ENCODE measurements around the gene SLC9A4. TPM values are rescaled to one million over a fixed set of nuclear protein-coding genes. Genes with fewer than 3 reads are reported as not detected.

The SLC9A4 gene
- total RNA-seq, 2 experiments from 2014 or later: 0.06 TPM; not detected in 1

DNA sequence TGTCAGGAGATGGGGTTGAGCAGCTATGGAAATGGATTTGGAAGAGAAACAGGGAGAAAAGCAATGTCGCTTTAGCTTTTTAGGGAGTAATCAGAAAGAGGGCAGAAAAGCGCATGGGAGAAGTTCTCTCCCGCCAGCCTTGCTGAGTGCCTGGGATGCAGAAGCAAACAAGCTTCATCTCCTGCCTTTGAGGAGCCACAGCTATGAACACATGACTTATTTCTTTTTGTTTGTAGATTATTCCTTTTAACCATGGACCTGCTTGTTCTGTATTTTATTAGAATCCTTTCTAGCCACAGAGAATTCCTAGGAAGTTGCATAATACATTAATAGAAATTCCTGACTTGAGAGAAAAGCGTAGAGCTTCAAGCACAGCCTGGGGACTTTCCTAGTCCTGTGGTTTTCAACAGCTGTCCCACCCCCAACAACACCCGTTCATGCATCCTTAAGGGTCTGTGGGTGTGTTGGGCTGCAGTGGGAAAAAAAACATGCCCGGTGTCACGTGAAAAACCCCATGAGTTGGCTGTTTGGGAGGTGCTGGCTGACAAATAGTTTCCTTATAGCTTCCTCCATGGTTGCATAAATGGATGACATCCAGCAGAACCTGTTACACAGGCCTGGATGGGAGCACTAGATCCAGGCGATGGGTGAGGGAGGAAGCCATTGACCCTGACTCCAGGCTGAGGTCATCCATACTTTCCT lies 14.9 kb downstream of the SLC9A4 start:
- ChIA-PET CTCF (interaction anchor here (2.7 kb wide), 1 partner anchor 15 kb away, joined by 10 read pairs; the partner anchor contains the start of gene SLC9A4), POLR2A (no interaction called here)

DNA sequence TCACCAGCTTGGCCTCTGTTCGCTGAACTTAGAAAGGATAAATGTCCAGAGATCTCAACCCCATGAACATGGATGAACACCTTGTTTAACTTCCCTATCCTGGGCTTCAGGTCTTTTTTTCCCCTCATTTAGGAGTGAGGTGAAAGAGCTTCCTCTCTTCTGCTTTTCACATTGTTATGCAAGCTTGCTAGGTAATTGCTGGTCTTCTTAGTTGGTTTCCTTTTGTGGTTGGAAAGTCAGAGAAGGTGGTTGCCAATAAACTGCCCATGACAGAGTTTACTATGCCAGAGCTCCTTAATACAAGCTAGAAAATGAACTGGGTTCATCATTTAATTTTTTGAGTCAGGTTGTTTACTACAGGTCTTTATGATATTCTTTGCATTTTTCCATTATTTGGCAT lies 16.6 kb downstream of the SLC9A4 start:
- POLR2A ChIA-PET: interaction anchor here (0.7 kb wide), 1 partner anchor 534 kb away, joined by 6 read pairs; no protein-coding TSS in a partner anchor

DNA sequence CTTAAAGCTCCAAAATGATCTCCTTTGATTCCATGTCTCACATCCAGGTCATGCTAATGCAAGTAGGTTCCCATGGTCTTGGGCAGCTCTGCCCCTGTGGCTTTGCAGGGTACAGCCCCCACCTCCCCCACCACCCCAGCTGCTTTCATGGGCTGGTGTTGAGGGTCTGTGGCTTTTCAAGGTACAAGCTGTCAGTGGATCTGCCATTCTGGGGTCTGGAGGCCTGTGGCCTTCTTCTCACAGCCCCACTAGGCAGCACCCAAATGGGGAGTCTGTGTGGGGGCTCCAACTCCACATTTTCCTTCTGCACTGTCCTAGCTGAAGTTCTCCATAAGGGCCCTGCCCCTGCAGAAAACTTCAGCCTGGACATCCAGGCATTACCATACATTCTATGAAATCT lies 19.0 kb downstream of the SLC9A4 start:
- ChIA-PET CTCF (no interaction called here), POLR2A (no interaction called here)

More for the DNA sequence above, 16.6 kb downstream of the SLC9A4 start:
- CTCF ChIA-PET: no interaction called here

DNA sequence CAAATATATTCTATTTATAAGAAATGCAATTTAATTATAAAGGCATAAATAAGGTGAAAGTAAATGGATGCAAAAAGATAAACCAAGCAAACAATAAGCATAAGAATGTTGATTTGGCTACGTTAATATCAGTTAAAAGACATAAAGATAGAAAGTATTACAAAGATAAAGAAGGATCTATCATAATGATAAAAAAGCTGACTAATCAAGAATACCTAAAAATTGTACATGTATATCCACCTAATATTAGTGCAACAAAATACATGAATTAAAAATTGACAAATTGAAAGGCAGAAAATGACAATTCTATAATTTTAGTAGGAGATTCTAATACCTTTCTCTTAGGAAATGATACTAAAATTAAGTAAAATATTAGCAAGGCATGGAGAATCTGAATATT lies 21.5 kb downstream of the SLC9A4 start:
- CTCF ChIA-PET: no interaction called here
- POLR2A ChIA-PET: no interaction called here

DNA sequence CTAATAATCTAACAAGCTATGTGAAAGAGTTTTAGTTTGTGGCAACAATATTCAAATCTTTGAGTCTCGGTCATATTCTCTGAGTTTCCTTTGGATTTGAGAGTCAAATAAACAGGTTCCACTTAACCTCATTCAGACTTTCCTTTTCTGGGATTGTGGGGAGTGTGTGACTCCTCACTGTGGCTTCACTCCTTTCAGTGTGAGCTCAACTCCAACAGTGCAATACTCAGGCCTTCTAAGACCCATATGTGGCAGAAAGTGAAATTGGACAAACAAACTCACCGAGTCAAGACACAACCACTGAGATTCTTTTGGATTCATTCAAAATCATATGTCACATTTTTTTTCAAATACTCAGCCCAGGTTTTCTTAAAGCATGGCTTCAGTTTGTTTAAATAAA lies 25.4 kb downstream of the SLC9A4 start:
- POLR2A ChIA-PET: no interaction called here
- CTCF ChIA-PET: no interaction called here

DNA sequence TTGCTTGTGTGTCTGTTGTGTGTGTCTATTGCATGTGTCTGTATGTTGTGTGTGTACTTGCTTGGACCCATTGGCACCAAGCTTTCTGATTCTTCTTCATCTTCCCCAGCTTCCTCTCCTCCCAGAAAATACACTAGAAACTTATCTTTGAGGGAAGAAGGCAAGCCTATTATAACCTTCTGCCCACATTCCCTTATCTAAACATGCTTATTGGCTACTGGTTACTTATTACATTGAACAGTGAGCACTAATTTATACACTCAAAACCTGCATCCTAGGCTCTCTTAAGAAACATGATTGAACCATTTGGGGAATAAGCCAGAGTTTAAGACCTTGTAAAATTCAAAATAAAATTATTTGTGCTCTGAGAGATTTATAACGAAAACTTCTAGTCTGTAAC lies 26.5 kb downstream of the SLC9A4 start:
- ChIA-PET CTCF (no interaction called here), POLR2A (no interaction called here)

DNA sequence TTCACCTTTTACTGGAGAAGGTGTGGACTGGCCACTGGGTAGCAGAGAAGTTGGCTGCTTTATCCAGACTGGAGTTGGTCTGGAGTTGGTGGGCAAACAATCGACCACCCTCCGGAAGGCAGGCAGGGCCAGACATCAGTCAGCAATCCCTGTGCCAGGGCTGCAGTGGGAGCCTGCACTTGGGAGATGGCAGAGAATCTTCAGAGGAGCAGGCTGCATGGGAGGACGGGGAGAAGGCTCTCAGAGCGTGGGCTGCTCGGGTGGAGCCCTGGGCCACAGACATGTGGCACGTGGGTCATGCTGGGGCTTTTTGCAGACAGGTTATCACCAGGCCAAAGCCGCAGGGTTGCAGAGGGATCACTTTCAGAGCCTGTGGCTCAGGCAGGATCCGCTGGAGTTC lies 29.6 kb downstream of the SLC9A4 start:
- POLR2A ChIA-PET: no interaction called here

DNA sequence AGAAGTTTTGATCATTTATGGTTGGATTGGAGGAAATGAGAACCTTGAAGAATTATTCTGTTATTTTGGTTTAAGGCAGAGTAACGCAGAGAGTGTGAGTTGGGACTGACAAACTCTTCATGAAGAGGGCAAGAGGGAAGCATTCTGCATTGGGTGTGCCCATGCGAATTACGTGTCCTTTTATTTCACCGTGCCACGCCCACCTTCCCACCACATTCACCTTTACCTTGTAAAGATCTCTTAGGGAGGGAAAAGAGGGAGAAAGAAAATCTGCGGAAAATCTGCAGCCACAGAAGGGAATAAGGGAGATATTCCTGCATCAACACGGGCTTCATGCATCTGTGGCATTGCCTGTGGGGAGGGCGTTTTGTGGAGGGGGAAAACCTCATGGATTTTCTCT lies 31.8 kb downstream of the SLC9A4 start:
- ChIA-PET POLR2A (no interaction called here), CTCF (no interaction called here)

More for the DNA sequence above, 29.6 kb downstream of the SLC9A4 start:
- CTCF ChIA-PET: no interaction called here

DNA sequence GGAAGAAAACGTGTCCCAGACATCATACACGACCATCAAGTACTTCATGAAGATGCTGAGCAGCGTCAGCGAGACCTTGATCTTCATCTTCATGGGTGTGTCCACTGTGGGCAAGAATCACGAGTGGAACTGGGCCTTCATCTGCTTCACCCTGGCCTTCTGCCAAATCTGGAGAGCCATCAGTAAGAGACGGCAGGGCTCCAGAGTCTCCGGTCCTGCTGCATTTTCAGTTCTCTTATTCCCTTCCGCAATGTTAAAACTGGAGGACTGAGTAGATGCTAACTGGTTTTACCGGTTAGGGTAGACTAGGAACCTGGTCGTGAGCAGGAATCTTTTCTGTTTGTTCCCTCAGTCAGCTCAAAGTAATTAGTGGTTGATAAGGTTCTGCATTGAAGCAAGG lies 32.3 kb downstream of the SLC9A4 start:
- ChIA-PET POLR2A (no interaction called here), CTCF (no interaction called here)

DNA sequence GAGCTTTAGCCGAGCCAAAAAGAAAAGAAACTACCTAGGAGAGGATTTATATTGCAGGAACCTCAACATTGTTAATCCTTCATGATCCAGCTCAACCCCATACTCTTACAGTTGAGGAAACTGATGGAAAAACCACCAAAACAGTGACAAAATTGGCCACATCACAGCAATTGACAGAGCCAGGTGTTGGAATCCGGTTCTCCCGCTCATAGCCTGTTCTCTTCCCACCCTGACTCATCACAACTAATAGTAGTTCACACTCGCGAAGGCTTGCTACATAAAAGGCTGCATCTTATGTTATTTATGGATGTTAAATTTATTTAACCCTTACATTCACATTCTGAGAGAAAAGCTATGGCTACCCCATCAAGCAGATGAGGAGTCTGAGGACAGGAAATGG lies 33.7 kb downstream of the SLC9A4 start:
- CTCF ChIA-PET: no interaction called here
- POLR2A ChIA-PET: no interaction called here

DNA sequence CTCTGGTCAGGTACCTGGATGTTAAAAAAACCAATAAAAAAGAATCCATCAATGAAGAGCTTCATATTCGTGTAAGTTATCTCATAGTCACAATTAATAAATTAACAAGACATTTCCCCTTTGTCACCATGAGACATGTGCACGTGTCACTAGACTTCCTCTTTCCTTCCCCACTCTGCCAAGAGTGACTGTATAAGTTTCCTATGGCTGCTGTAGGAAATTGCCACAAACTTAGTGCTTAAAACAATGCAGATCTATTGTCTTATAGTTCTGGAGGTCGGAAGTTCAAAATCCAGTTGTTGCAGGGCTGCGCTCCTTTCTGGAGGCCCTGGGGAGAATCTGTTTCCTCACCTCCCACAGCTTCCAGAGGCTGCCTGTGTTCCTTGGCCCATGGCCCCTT lies 35.8 kb downstream of the SLC9A4 start:
- POLR2A ChIA-PET: no interaction called here
- CTCF ChIA-PET: no interaction called here

DNA sequence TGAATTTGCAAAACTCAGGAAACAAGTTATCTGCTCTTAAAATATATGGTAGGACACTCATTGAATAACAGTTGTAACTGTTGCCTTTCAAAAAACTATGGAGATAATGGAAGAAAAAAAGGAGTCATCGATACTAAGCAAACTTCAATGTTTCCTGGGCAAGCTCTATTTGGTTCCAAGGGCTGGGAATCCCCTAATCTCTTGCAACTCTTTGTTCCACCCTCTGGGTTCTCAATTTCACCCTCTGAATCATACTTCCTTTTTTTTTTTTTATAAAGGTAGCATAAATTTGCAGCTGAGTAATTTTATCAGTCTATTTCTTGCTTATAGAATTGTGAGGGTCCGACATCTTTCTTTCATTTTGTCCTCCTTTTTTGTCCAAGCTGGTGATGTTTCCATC lies 36.7 kb downstream of the SLC9A4 start:
- ChIA-PET POLR2A (no interaction called here), CTCF (interaction anchor here (0.9 kb wide), 1 partner anchor 37 kb away, joined by 4 read pairs; the partner anchor contains the start of gene SLC9A4)

DNA sequence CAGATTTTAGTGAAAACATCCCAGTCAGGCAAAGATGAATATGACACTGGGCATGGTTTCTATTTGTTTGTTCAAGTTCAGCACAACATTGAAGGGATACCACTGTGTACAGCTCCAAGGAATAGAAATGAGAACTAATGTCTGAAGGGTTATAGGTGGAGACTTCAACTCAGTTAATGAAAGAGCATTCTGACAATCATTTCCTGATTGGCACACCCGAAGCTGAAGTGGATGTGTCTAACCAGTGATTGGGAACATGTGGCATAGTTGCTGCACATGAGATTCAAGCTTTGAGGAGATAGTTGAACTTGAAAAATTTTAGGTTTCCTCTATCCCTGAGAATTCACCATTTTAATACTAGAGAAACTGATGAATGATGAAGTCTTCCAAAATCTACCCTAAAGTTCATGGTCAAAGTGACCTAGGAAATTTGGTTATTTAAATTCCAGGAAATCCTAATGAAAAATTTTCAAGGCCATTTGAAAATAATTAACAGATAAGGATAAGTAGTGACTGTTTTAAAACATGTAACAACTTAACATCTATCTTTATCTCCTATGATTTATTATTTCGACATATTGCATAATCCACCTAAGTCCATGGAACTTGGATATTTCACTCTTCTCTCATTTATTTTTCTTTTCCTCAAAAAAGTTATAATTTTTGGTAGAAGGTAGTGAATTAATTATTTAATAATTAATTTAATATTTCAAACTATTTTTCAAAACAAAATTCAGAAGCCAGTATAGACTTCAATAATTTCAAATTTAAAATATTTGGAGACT lies 38.0 kb downstream of the SLC9A4 start:
- CTCF ChIA-PET: no interaction called here
- POLR2A ChIA-PET: no interaction called here

DNA sequence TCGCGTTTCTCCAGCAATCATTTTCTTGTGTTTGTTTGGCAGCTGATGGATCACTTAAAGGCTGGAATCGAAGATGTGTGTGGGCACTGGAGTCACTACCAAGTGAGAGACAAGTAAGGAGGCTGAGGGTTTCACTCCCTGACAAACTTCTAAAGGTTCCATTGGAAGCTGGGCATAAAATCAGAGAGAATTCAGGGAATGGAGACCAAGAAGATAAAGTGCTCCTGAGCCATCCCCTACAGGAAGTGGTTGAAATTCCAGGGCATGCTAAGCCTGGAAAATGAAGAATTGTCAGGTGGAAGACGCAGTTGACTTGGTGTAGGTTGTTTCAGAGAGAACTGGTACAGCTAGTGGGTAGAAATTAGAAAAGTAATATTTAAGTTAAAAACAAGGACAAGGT lies 39.1 kb downstream of the SLC9A4 start:
- POLR2A ChIA-PET: no interaction called here
- CTCF ChIA-PET: no interaction called here

DNA sequence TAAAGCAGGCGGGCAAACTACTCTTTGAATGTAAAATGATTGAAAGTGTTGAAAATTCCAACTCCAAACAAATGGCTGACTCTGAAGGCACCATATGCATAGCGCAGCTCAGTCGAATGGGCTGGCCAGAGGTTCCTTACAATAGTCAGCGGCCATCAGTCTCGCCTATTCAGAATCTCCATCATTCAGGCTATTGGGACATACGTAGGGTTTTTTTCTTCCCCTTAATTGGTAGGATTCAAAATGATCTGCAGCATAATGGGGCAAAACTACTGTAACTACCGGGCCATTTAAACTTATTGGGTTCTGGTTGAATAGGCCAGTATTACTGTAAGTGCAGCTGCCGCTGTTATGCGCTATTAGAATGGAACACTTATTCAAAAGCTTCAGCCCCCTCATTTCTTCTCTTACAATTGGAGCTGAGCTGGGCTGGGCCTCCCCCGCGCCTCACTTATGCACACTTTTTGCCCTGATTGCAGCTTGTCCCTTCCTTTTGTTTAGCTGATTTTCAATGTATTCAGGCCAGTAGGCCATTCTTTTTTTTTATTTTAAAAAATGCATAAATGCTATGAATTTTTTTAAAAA lies 40.4 kb downstream of the SLC9A4 start:
- ChIA-PET POLR2A (no interaction called here), CTCF (no interaction called here)

DNA sequence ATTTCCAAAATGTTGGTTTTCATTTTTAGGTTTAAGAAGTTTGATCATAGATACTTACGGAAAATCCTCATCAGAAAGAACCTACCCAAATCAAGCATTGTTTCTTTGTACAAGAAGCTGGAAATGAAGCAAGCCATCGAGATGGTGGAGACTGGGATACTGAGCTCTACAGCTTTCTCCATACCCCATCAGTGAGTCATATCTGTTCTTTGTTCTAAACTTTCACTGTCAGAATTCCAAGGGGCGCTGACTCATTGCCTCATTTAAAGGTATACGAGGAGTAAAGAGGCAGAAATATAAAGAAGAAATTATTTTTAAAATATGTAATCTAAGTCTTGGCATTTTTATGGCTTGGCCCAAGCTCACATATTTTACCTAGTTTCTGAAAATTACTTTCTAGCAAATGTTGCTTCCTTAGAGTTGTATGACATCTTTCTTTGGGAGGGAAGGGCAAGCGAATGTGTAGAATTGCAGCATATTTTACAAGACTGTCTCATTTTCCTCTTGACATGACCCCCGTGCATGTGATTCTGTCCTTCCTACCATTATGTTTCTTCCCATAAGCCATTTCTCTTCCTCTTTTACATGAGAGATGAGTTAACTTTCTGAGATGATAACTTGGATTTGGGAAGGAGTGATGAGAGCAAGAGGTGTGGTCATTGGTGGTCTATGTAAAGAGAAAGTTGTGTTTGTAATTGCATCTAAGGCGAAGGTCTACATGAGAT lies 41.2 kb downstream of the SLC9A4 start:
- POLR2A ChIA-PET: no interaction called here
- CTCF ChIA-PET: no interaction called here

DNA sequence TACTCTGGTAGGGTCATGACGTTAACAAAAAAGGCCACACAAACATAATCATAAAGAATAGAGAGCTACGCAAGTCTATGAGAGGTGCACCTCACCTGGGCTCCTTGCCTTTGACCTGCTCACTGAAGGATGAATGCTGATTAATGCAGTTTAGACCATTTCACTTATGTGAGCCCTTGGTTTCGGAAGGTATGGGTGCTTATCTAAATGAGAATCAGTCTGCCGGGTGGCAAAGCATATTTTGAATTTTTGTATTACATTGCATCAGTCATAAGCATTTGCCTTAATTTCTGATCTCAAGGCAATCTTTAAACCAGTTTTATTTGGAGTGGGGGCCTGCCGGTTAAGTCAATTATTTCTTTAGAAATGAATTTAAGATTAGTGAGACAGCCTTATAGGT lies 42.8 kb downstream of the SLC9A4 start:
- CTCF ChIA-PET: no interaction called here
- POLR2A ChIA-PET: no interaction called here

DNA sequence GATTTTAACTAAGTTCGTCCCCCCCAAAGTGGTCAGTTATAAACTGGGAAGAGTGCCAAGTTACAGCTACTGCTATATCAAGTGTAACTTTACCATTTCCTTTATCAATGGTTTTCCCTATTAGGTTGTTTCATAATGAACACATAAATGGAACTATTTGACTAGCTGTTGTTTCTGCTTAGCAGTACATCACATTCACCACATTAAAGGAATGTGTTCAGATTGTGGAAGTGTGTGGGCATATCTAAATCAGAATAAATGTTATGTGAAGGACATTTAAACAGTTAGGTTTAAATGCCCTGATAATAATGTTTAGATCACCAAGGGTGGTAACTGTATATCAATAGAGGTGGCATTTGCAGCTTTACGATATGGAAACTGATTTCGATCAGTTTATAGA lies 45.1 kb downstream of the SLC9A4 start:
- POLR2A ChIA-PET: no interaction called here
- CTCF ChIA-PET: interaction anchor here (1.7 kb wide), 1 partner anchor 98 kb away, joined by 5 read pairs; no protein-coding TSS in a partner anchor

DNA sequence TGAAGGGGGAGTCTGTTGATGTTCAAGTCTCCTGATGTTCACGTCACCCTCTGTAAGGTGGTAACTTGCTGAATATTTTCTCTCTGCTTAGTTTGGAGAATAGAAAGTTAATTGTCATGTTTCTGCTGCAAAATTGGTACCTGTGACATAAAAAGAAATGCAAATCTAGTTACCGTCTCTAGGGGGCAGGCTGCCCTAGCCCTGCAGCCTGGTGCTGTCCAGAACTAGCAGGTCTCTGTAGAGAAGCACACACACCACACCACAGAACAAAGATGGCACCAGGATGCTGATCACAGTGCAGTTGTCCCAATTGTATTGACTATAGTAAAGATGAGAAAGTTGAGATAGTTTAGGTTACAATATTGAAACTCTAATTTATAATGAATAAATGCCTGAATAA lies 47.0 kb downstream of the SLC9A4 start:
- POLR2A ChIA-PET: no interaction called here
- CTCF ChIA-PET: interaction anchor here (1.0 kb wide), 1 partner anchor 10 kb away, joined by 3 read pairs; no protein-coding TSS in a partner anchor

DNA sequence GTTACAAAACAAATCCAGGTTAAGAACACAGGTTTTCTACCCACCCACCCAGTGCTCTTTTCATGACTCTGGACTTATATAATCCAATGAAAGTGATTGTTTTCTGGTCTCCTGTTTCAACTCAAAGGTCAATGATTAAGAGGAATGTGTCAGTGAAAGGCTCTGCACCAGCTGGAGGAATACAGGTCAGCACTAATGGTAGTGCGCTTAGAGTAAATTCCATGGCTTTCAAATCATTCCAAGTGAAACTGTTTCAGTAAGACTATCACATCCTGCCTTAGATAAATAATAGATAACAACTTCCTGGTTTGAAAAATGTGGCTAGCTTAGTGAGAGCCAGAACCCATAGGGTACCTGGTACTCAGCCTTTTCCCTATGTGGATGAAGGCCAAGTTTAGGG lies 47.8 kb downstream of the SLC9A4 start:
- ChIA-PET CTCF (interaction anchor here (1.0 kb wide), 1 partner anchor 9 kb away, joined by 3 read pairs; no protein-coding TSS in a partner anchor), POLR2A (no interaction called here)

DNA sequence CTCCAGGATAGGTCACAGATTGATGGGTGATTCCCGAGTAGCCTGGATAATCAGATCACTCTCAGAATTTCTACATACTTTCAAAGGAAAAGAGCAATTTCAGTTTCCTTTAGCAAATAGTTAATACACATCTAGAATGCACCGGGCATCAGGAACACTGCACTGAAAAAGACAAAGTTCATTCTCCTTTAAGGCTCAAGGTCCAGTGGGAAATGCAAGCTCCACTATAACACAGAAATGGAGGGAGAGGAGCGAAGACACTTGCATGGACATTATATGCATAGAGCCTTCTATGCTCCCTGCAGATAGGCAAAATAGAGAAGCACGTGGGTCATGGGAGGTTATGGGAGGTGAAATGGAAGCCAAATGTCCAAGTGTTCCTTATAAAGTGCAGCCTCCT lies 49.1 kb downstream of the SLC9A4 start:
- ChIA-PET POLR2A (no interaction called here), CTCF (no interaction called here)

Measured in activated CD8-positive, alpha-beta memory T cell treated with anti-CD3 and anti-CD28 coated beads for 36 hours (primary cell).